ENCODE results near the gene HTRA2.
A peak's percentile ranks its signal among the peaks of the same experiment; 100 is the strongest.

Gene HTRA2

DNA sequence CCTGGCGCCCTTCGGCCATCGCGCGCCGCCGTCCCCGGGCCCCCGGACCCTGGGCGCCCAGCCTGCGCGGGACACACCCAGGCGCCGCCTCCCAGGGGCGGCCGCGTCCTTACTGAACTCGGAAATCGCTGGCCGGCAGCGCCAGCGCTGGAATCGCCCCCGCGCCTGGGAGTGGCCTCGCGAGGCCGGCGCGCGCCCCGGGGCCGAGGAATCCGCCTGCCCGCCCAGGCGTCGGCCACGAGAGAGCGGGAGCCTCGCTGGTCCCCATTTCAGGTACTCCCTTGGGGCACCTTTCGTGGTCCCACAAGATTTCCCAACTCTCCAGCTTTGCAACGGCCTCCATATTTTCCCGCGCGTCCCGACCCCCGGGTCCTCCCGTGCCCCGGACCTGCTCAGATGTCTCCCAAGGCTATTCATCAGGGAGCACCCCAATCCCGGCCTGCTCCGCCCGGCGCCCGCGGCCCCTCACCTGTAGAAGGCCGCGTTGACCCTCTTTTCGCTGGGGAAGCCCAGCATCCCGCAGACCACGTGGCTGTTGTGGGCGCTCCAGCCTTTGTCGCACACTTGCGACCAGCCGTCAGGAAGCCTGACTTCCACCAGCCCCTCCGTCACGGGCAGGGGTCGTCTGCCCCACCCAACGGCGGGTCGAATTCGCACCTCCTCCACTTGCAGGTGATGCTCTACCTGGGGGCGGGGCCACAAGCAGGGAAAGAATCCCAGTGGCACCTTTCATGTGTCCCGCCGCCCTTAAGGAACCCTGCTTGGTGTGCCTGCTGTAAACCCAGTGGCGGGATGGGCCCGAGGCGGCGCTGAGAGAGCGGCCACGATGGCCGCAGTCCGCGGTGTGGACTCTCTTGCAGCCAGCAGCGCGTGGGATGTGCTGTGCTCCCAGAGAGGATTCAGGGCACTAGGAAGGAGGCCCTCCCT is 19.4 kb downstream of the HTRA2 start:
- Histone ChIP-seq H3K9ac (ENCODE audit: low read depth, low read length) (peak overlapping the region; percentile 72), H3K36me3 (ENCODE audit: control insufficient read depth, insufficient read depth, low read length) (no peaks in the 10 kb centered on the region), H3K27me3 (ENCODE audit: control insufficient read depth, insufficient read depth, low read length) (peaks cover 46% of the 10 kb centered on the region), H3K4me3 (ENCODE audit: low read depth, low read length) (peak overlapping the region; percentile 73), H3K9me3 (ENCODE audit: control insufficient read depth, insufficient read depth, low read length) (no peaks in the 10 kb centered on the region), H3K4me1 (ENCODE audit: control insufficient read depth, insufficient read depth, low read length) (peaks cover 14% of the 10 kb centered on the region; the same call in 1 of the 2 replicates), H3K27ac (ENCODE audit: low read depth, low read length) (peak overlapping the region; percentile 15)

DNA sequence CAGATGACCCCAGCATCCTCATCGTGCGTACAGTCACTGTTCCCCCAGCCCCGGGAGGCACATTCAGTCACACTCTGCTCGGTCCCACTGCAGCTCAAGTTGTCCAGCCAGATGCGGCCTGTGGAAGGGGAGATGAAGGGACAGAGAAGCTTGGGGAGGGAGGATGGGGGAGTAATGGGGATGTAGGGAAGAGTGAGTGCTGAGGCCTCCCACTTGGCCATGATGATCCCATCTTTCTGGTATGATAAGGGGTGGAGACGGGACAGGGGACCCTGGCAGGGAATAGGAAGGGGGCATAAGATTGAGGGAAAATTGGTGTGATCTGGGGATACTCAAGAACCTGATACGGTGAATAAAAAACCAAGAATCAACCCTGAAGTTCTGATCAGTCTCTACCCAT is 20.5 kb downstream of the HTRA2 start:
- H3K27ac ChIP-seq (ENCODE audit: low read depth, low read length): no peak overlapping the region
- H3K9me3 ChIP-seq (ENCODE audit: control insufficient read depth, insufficient read depth, low read length): no peaks in the 10 kb centered on the region
- no peaks in the 10 kb centered on the region for H3K36me3 ChIP-seq (ENCODE audit: control insufficient read depth, insufficient read depth, low read length)
- no peak overlapping the region; the same call in 1 of the 2 replicates for H3K4me3 ChIP-seq (ENCODE audit: low read depth, low read length)
- H3K9ac ChIP-seq (ENCODE audit: low read depth, low read length): no peak overlapping the region
- H3K27me3 ChIP-seq (ENCODE audit: control insufficient read depth, insufficient read depth, low read length): peaks cover 49% of the 10 kb centered on the region
- H3K4me1 ChIP-seq (ENCODE audit: control insufficient read depth, insufficient read depth, low read length): peaks cover 14% of the 10 kb centered on the region; the same call in 1 of the 2 replicates

DNA sequence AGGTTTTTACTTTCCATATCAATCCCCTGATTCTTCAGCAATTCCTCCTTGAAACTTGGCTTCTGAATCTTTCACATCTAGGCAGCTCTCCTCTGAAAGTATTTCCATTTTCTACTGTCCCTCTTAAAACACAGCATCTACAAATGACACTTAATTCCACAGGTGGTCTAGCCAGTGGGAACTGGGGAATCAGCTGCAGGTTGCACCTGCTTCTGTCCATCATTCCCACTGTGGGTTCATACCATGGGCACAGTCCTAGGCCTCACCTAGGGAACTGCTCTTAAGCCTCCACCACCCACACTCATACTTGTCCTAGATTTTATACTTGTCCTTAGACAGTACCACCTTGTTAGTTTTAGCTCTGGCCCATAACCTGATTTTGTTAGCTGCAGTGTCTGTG is 21.8 kb downstream of the HTRA2 start:
- Histone ChIP-seq H3K4me3 (ENCODE audit: low read depth, low read length) (no peak overlapping the region), H3K4me1 (ENCODE audit: control insufficient read depth, insufficient read depth, low read length) (peaks cover 14% of the 10 kb centered on the region; the same call in 1 of the 2 replicates), H3K9ac (ENCODE audit: low read depth, low read length) (no peak overlapping the region), H3K27me3 (ENCODE audit: control insufficient read depth, insufficient read depth, low read length) (peaks cover 62% of the 10 kb centered on the region), H3K27ac (ENCODE audit: low read depth, low read length) (no peak overlapping the region), H3K36me3 (ENCODE audit: control insufficient read depth, insufficient read depth, low read length) (no peaks in the 10 kb centered on the region; the same call in 1 of the 2 replicates), H3K9me3 (ENCODE audit: control insufficient read depth, insufficient read depth, low read length) (no peaks in the 10 kb centered on the region)

DNA sequence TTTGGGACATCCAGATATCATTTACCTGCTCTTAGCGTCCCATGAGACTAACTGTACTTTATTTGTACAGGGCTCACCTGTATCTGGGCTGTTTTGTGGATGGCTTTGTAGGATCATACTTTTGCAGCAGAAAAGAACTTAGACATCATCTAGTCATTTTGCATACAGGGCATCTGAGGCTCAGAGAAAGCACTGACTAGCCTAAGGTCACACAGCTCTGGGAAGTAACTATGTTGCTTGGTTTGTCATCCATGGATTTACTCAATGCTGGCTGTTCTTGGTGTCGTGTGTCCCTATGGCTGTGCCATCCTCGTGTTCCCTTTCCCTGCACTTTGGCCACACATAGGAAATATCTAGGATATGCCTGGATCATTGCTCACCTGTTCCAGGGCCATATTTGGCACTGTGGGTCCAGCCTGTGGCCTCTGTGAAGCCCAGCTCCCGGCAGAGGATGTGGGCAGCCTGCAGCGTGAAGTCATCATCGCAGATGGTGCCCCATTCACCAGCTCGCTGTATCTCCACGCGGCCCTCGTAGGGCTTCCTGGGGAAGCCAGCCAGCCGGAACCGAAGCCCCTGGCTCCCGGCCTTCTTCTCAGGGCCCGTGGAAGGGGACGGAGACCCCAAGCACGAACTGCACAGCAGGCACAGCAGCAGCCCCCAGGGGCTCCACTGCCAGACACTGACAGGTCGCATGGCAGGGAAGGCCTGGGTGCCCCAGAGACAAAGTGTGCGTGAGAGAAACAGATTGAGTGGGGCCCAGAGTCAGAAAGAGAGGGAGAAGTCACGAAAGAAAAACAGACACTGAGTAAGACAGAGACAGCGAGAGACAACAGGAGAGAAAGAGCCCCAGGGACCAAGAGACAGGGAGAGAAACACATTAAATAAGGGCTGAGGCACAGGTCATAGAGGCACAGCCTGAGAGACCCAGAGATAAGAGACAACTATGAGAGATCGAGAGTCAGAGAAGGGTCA is 22.5 kb downstream of the HTRA2 start:
- peak overlapping the region; percentile 74 for H3K4me3 ChIP-seq (ENCODE audit: low read depth, low read length)
- peaks cover 14% of the 10 kb centered on the region; the same call in 1 of the 2 replicates for H3K4me1 ChIP-seq (ENCODE audit: control insufficient read depth, insufficient read depth, low read length)
- H3K36me3 ChIP-seq (ENCODE audit: control insufficient read depth, insufficient read depth, low read length): no peaks in the 10 kb centered on the region; the same call in 1 of the 2 replicates
- H3K9me3 ChIP-seq (ENCODE audit: control insufficient read depth, insufficient read depth, low read length): no peaks in the 10 kb centered on the region
- H3K27ac ChIP-seq (ENCODE audit: low read depth, low read length): no peak overlapping the region
- H3K27me3 ChIP-seq (ENCODE audit: control insufficient read depth, insufficient read depth, low read length): peaks cover 61% of the 10 kb centered on the region
- H3K9ac ChIP-seq (ENCODE audit: low read depth, low read length): no peak overlapping the region

DNA sequence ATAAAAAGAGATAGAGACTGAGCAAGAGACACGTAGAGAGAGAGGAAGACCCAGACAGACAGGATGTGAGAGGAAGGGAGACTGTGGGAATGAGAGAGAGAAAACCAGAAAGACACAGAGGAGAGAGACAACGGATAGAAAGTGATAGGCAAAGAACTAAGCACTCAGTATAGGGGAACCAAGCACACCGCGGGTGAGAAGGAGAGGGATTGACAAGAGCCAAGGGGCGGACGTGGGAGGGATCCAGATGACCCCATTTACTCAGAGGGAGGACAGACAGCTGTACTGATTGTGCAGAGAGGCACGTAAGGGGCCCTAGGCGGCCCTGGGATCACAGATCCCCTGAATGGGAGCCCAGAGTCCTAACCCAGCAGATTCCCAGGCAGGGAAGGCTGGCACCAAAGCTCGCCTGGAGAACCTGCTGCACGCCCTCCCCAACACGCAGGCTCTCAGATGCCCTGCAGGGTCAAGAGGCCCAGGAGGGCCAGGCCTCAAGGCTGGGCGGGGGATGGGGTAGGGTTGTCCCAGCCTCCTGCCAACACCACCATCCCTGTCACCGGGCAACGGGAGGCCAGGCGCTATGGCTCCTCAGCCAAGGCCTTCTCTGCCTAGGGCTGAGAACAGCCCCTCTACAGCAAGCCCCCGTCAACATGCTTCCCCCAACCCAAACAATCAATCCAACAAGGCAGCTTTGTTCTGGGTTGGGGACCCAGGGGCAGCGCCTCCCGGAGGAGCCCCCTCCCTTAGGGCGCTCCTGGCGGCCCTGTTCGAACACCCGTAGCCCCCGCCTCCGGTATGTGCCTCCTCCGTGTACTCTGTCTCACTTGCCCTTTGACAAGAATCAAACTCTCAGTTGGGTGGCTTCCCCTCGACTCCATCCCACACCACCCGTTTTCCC is 23.4 kb downstream of the HTRA2 start:
- peaks cover 12% of the 10 kb centered on the region; the same call in 1 of the 2 replicates for H3K4me1 ChIP-seq (ENCODE audit: control insufficient read depth, insufficient read depth, low read length)
- H3K27ac ChIP-seq (ENCODE audit: low read depth, low read length): peak overlapping the region; percentile 43
- H3K36me3 ChIP-seq (ENCODE audit: control insufficient read depth, insufficient read depth, low read length): no peaks in the 10 kb centered on the region; the same call in 1 of the 2 replicates
- peaks cover 52% of the 10 kb centered on the region for H3K27me3 ChIP-seq (ENCODE audit: control insufficient read depth, insufficient read depth, low read length)
- H3K9ac ChIP-seq (ENCODE audit: low read depth, low read length): peak overlapping the region; percentile 30
- H3K9me3 ChIP-seq (ENCODE audit: control insufficient read depth, insufficient read depth, low read length): no peaks in the 10 kb centered on the region
- H3K4me3 ChIP-seq (ENCODE audit: low read depth, low read length): peak overlapping the region; percentile 74

DNA sequence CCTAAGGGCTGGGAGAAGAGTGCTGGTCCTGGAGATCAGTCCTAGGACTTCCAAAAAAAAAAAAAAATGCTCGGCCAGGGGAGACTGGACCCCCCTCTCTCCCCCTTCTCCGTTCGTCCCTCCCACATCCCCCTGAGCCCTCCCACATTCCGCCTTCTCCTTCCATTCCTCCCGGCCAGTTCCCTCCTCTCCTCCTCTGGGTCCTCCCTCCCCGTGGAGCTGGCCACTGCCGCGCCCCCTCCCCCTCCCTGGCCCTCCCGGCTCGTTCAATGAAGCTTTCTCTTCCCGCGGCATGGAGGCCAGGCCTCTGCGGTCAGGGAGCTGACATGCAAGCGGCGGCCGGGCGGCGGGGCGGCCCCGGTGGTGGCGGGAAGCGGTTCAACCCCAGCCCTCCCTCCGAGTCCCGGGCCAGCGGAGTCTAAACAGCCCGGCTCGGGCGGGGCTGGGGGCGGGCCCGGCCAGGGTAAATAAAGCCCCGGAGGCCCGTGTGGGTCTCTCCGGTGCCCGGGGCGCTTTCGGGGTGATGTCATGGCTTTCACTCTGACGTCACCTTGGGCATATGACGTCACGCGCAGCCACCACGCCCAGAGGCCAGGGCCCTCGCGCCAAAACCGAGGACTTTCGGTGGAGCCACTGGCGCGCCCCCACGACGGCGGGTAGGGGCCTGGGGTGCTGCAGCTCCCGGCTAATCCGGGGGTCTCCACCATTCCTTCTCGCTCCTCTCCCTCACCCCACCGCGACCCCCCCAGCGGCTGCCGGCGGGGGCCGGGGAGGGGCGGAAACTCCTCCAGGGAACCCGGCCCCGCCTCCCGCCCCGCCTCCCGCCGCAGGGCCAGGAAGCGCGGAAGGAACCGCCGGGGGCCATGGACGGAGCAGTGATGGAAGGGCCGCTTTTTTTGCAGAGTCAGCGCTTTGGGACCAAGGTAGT is 24.4 kb downstream of the HTRA2 start, which contains the start of the genes DOK1 and LOXL3:
DOK1 (plus strand) TSS at position 829 of the 928 bp plus-strand sequence; CDS start at position 864, 35 bp downstream.
LOXL3 (minus strand) TSS at position 51 of the 928 bp plus-strand sequence. CDS start 1,308 bp downstream, outside the sequence.
- Histone ChIP-seq H3K4me1 (ENCODE audit: control insufficient read depth, insufficient read depth, low read length) (peaks cover 11% of the 10 kb centered on the region; the same call in 1 of the 2 replicates), H3K9ac (ENCODE audit: low read depth, low read length) (peak within 1 kb of the TSS; percentile 46), H3K9me3 (ENCODE audit: control insufficient read depth, insufficient read depth, low read length) (no peaks in the 10 kb centered on the region), H3K27me3 (ENCODE audit: control insufficient read depth, insufficient read depth, low read length) (peaks cover 51% of the 10 kb centered on the region), H3K4me3 (ENCODE audit: low read depth, low read length) (peak within 1 kb of the TSS; percentile 74), H3K27ac (ENCODE audit: low read depth, low read length) (peak within 1 kb of the TSS; percentile 93), H3K36me3 (ENCODE audit: control insufficient read depth, insufficient read depth, low read length) (no peaks in the 10 kb centered on the region; the same call in 1 of the 2 replicates)

DNA sequence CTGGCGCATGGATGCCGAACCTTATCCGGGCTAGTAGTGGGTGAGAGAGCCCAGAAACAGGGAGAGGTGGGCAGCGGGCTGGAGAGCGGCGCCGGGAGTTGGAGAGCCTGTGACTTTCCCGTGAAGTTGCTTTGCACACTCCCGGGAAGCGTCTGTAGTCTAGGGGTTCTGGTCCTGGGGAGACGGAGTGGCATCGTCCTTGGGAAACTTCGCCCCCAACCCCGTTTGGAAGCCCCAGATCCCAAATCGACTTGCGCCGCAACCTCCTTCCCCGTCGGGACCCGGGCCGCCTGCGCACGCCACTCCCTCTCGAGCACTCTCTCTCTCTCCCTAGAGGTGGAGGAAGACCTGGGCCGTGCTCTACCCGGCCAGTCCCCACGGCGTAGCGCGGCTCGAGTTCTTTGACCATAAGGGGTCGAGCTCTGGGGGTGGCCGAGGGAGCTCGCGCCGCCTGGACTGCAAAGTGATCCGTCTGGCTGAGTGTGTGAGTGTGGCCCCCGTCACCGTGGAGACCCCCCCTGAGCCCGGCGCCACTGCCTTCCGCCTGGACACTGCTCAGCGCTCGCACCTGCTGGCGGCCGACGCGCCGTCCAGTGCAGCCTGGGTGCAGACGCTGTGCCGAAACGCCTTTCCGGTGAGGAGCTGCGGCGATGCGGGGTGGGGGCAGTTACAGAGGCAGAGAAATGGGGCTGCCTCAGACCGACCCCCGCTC is 25.2 kb downstream of the HTRA2 start:
- H3K36me3 ChIP-seq (ENCODE audit: control insufficient read depth, insufficient read depth, low read length): no peaks in the 10 kb centered on the region; the same call in 1 of the 2 replicates
- H3K27me3 ChIP-seq (ENCODE audit: control insufficient read depth, insufficient read depth, low read length): peaks cover 44% of the 10 kb centered on the region
- peaks cover 13% of the 10 kb centered on the region; the same call in 1 of the 2 replicates for H3K4me1 ChIP-seq (ENCODE audit: control insufficient read depth, insufficient read depth, low read length)
- H3K9me3 ChIP-seq (ENCODE audit: control insufficient read depth, insufficient read depth, low read length): no peaks in the 10 kb centered on the region
- peak overlapping the region; percentile 74 for H3K4me3 ChIP-seq (ENCODE audit: low read depth, low read length)
- H3K9ac ChIP-seq (ENCODE audit: low read depth, low read length): peak overlapping the region; percentile 46; the same call in 1 of the 2 replicates
- no peak overlapping the region for H3K27ac ChIP-seq (ENCODE audit: low read depth, low read length)

DNA sequence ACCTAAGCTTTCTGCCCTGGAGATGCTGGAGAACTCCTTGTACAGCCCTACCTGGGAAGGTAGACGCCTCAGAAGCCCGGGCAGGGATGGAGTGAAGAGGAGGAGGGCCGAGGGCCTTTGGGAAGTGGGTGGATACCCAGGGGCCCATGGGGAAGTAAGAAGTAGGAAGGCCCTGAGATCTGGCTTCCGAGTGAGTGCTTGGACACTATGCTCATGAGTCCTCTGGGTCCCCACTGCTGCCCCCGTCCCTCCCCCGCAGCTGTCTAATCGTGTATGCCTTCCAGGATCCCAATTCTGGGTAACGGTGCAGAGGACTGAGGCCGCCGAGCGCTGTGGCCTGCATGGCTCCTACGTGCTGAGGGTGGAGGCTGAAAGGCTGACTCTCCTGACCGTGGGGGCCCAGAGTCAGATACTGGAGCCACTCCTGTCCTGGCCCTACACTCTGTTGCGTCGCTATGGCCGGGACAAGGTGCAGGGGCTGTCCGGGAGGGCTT is 25.9 kb downstream of the HTRA2 start:
- Histone ChIP-seq H3K27me3 (ENCODE audit: control insufficient read depth, insufficient read depth, low read length) (peaks cover 37% of the 10 kb centered on the region), H3K36me3 (ENCODE audit: control insufficient read depth, insufficient read depth, low read length) (no peaks in the 10 kb centered on the region; the same call in 1 of the 2 replicates), H3K9me3 (ENCODE audit: control insufficient read depth, insufficient read depth, low read length) (no peaks in the 10 kb centered on the region), H3K4me3 (ENCODE audit: low read depth, low read length) (peak overlapping the region; percentile 74), H3K27ac (ENCODE audit: low read depth, low read length) (no peak overlapping the region), H3K4me1 (ENCODE audit: control insufficient read depth, insufficient read depth, low read length) (peaks cover 18% of the 10 kb centered on the region), H3K9ac (ENCODE audit: low read depth, low read length) (no peak overlapping the region)

Measured in HUES48 (cell line).